GM21423 (cell line): ENCODE measurements around the gene ADK.
"Not testable (repeated sequence)": the region's sequence is repeated elsewhere in the genome, so short reads cannot be mapped to it uniquely, and the experiment has no call there.

Source experiments
- ATAC-seq: cut with Tn5 transposase; IDR thresholded peaks from one replicate; pipeline ENCODE4 v1.9.1; 2021; ENCODE audit warnings: mild to moderate bottlenecking, moderate library complexity; ENCODE audit not compliant: unreplicated experiment

The ADK gene

GRCh38 chr10:74292871-74293427 is 141.9 kb downstream of the ADK start:
- no peak for ATAC-seq

- no peak for ATAC-seq
These were observed 142.8 kb downstream of the ADK start for GRCh38 chr10:74293686-74294371.

- no peak for ATAC-seq
These were observed 146.5 kb downstream of the ADK start for GRCh38 chr10:74297389-74298080.

GRCh38 chr10:74300074-74300621 is 149.1 kb downstream of the ADK start:
- ATAC-seq = not testable (repeated sequence)

GRCh38 chr10:74300666-74301065 is 149.6 kb downstream of the ADK start:
- no peak for ATAC-seq

- no peak for ATAC-seq
These were observed 154.7 kb downstream of the ADK start for GRCh38 chr10:74305730-74306129.

GRCh38 chr10:74306227-74306982 is 155.4 kb downstream of the ADK start:
- ATAC-seq = no peak

GRCh38 chr10:74307061-74307651 is 156.1 kb downstream of the ADK start:
- ATAC-seq = no peak

GRCh38 chr10:74310652-74311257 is 159.7 kb downstream of the ADK start:
- no peak for ATAC-seq

- ATAC-seq = no peak
These were observed 163.1 kb downstream of the ADK start for GRCh38 chr10:74314166-74314565.

GRCh38 chr10:74320026-74320425 is 169.0 kb downstream of the ADK start:
- ATAC-seq = no peak

- no peak for ATAC-seq
These were observed 169.7 kb downstream of the ADK start for GRCh38 chr10:74320717-74321116.

- no peak for ATAC-seq
These were observed 171.1 kb downstream of the ADK start for GRCh38 chr10:74322141-74322540.

- no peak for ATAC-seq
These were observed 171.5 kb downstream of the ADK start for GRCh38 chr10:74322565-74322964.

- ATAC-seq = no peak
These were observed 177.4 kb downstream of the ADK start for GRCh38 chr10:74328388-74328787.

GRCh38 chr10:74329873-74330272 is 178.9 kb downstream of the ADK start:
- no peak for ATAC-seq

- ATAC-seq = no peak
These were observed 179.6 kb downstream of the ADK start for GRCh38 chr10:74330646-74331045.

- ATAC-seq = no peak
These were observed 181.4 kb downstream of the ADK start for GRCh38 chr10:74332398-74332797.

GRCh38 chr10:74333174-74333573 is 182.2 kb downstream of the ADK start:
- no peak for ATAC-seq

GRCh38 chr10:74334221-74334620 is 183.2 kb downstream of the ADK start:
- no peak for ATAC-seq
